HepG2 (cell line): Measurements from ENCODE around the gene SPTSSA. TPM values are rescaled to one million over a fixed set of nuclear protein-coding genes. Genes with fewer than 3 reads are reported as not detected.
A peak's percentile ranks its signal among the peaks of the same experiment; 100 is the strongest.

ENCODE experiments used
- ATAC-seq: fragments of 200-7000 bp; cut with Tn5 transposase; 3 replicates; pipeline ENCODE4 v1.9.1; 2020; ENCODE audit warnings: mild to moderate bottlenecking, moderate library complexity
- BruUV-seq: library from RNA; stranded (reverse); fragments of 400-500 nt; replicated peaks from 2 replicates; lab custom pipeline; 2021; lab: Mats Ljungman, UMichigan
- CTCF ChIA-PET: fragments of 300-600 bp; formaldehyde crosslinking; extraction: SDS; loops from one replicate; lab custom pipeline; 2021; ENCODE audit warnings: low total read pairs, inconsistent platforms, low intra/inter-chr PET ratio; lab: Yijun Ruan, JAX
- POLR2A ChIA-PET: fragments of 350-600 bp; sonication (Branson Sonifier 250); formaldehyde crosslinking; loops from one replicate; lab custom pipeline; 2020; ENCODE audit warnings: antibody characterized with exemption, inconsistent platforms; lab: Yijun Ruan, JAX
- DNase-seq: peaks from one replicate; pipeline ENCODE4 v3.0.0-alpha.2; 2015; ENCODE audit warnings: low spot score
- FAIRE-seq: peaks from 3 replicates; lab custom pipeline; 2011; peaks lifted over from hg19 to GRCh38; lab: Jason Lieb, UNC
- H2AFZ ChIP-seq: one replicate; pipeline ENCODE4 v1.6.1; 2011; ENCODE audit warnings: low read length, inconsistent platforms
- H3K27ac ChIP-seq: fragments of 300-600 bp; 3 replicates; pipeline ENCODE4 v1.8.0; 2011; ENCODE audit warnings: mixed run types, mild to moderate bottlenecking, mixed read lengths, low read length, inconsistent platforms; ENCODE audit not compliant: insufficient read depth; ENCODE audit errors: extremely low read length
- H3K27me3 ChIP-seq, 2 experiments: fragments of 200-600 bp in 1 of 2; 2 replicates in 1 of 2; 3 replicates in 1 of 2; pipeline versions ENCODE4 v1.6.0 to v1.8.0; 2011; ENCODE audit warnings: low read length in 2 of 2, mild to moderate bottlenecking in 2 of 2, moderate library complexity in 2 of 2, inconsistent platforms in 1 of 2; ENCODE audit not compliant: insufficient read depth in 2 of 2, control insufficient read depth in 1 of 2
- H3K36me3 ChIP-seq, 2 experiments: fragments of 200-600 bp in 1 of 2; replicated peaks in 1 of 2; 2 replicates in 1 of 2; 3 replicates in 1 of 2; pipeline versions ENCODE4 v1.5.1 to v1.8.0; 2011; ENCODE audit warnings: low read length in 2 of 2, inconsistent platforms in 1 of 2; ENCODE audit not compliant: insufficient read depth in 2 of 2, control insufficient read depth in 1 of 2
- H3K4me1 ChIP-seq: 2 replicates; pipeline ENCODE4 v1.5.1; 2012; ENCODE audit warnings: low read length, inconsistent platforms; ENCODE audit not compliant: insufficient read depth
- H3K4me2 ChIP-seq: 2 replicates; pipeline ENCODE4 v1.6.0; 2011; ENCODE audit warnings: low read depth, low read length, inconsistent platforms
- H3K4me3 ChIP-seq, 3 experiments: fragments of 200-600 bp in 1 of 3; sonication (generic), shearing (Covaris generic) in 1 of 3; replicated peaks in 1 of 3; 2 replicates each; pipeline ENCODE4 v1.5.1; 2011 to 2016; ENCODE audit warnings: low read length in 3 of 3, inconsistent platforms in 2 of 3, low read depth in 2 of 3, mild to moderate bottlenecking in 2 of 3, control low read depth in 1 of 3, mixed read lengths in 1 of 3; ENCODE audit not compliant: insufficient read depth in 1 of 3
- H3K79me2 ChIP-seq: one replicate; pipeline ENCODE4 v1.6.1; 2011; ENCODE audit warnings: low read length, inconsistent platforms; ENCODE audit not compliant: insufficient read depth
- H3K9ac ChIP-seq: 2 replicates; pipeline ENCODE4 v1.6.0; 2011; ENCODE audit warnings: mild to moderate bottlenecking, low read depth, low read length, inconsistent platforms; ENCODE audit not compliant: insufficient read depth
- H3K9me3 ChIP-seq: 2 replicates; pipeline ENCODE4 v1.5.1; 2012; ENCODE audit warnings: mild to moderate bottlenecking, low read length
- H4K20me1 ChIP-seq: 2 replicates; pipeline ENCODE4 v1.6.0; 2011; ENCODE audit warnings: inconsistent platforms, mild to moderate bottlenecking, low read length, moderate library complexity; ENCODE audit not compliant: insufficient read depth
- EED ChIP-seq: sonication (generic); formaldehyde crosslinking; IDR thresholded peaks from 2 replicates; pipeline ENCODE4 v1.5.0; 2020; ENCODE audit warnings: mild to moderate bottlenecking, missing genetic modification reagents
- ELF1 ChIP-seq: sonication (generic); formaldehyde crosslinking; IDR thresholded peaks from 2 replicates; pipeline ENCODE4 v1.4.0; 2020; ENCODE audit warnings: missing genetic modification reagents
- ZMYM4 ChIP-seq: sonication (generic); formaldehyde crosslinking; IDR thresholded peaks from 2 replicates; pipeline ENCODE4 v1.8.1; 2023; ENCODE audit warnings: mild to moderate bottlenecking, missing genetic modification reagents
- ZNF329 ChIP-seq: sonication (generic); formaldehyde crosslinking; IDR thresholded peaks from 2 replicates; pipeline ENCODE4 v1.9.0; 2021; ENCODE audit warnings: low read depth, mild to moderate bottlenecking, missing genetic modification reagents
- ZNF670 ChIP-seq: sonication (generic); formaldehyde crosslinking; IDR thresholded peaks from 2 replicates; pipeline ENCODE4 v1.8.0; 2022; ENCODE audit warnings: mild to moderate bottlenecking, missing genetic modification reagents, borderline replicate concordance
- ZNF816 ChIP-seq: sonication (generic); formaldehyde crosslinking; IDR thresholded peaks from 2 replicates; pipeline ENCODE4 v1.8.0; 2022; ENCODE audit warnings: missing genetic modification reagents, mild to moderate bottlenecking, borderline replicate concordance
- WGBS: methylation state at CpG from one replicate; pipeline ENCODE4 v1.1.6; 2017; ENCODE audit warnings: low lambda C conversion rate; 5-methylcytosine and 5-hydroxymethylcytosine counted together
- in situ Hi-C: cut with HindIII; loops from 2 replicates; pipeline ENCODE4 v1.10.0; 2017; ENCODE audit warnings: low pct_unique_long_range_greater_than_20kb; ENCODE audit not compliant: extremely low pct_ligation_motif_present
- intact Hi-C: fragments of 100-400 bp; cut with micrococcal nuclease; formaldehyde crosslinking; loops from one replicate; pipeline ENCODE4 v1.10.0; 2022; ENCODE audit not compliant: unreplicated experiment
- polyA plus RNA-seq, 8 experiments: library from polyadenylated mRNA; depleted of rRNA in 3 of 8; stranded (reverse) in 7 of 8; unstranded in 1 of 8; fragments of >200 nt; fragmentation: Illumina TruSeq in 4 of 8; extraction: Trizol in 4 of 8; gene quantifications; 2 replicates each; pipeline versions ENCODE4 v1.2.1 to v1.2.3, GENCODE V29; 2011 to 2016; ENCODE audit warnings: low read depth in 4 of 8, missing spikeins in 1 of 8, mixed read lengths in 1 of 8; ENCODE audit not compliant: insufficient read depth in 1 of 8
- total RNA-seq, 5 experiments: library from RNA; depleted of rRNA; stranded (reverse); fragments of >200 nt; fragmentation: Illumina TruSeq; extraction: Trizol; gene quantifications; 2 replicates each; pipeline ENCODE4 v1.2.3, GENCODE V29; 2016; ENCODE audit warnings: low read depth in 1 of 5
- TF ChIP-seq, protein P1 (sequence below): sonication (generic); formaldehyde crosslinking; IDR thresholded peaks from 2 replicates; pipeline ENCODE4 v1.5.0; 2020; ENCODE audit warnings: mild to moderate bottlenecking, missing genetic modification reagents, borderline replicate concordance
- TF ChIP-seq, protein P2 (sequence below): conservative IDR thresholded peaks from 2 replicates; pipeline ENCODE4 v1.6.1; 2018; ENCODE audit warnings: missing genetic modification reagents

The SPTSSA gene
- total and polyA plus RNA-seq, 2 of the 13 experiments (the other 11 are each of a cell fraction or from before 2014, with no cell fraction given) = 19.1 to 86.1 TPM

DNA sequence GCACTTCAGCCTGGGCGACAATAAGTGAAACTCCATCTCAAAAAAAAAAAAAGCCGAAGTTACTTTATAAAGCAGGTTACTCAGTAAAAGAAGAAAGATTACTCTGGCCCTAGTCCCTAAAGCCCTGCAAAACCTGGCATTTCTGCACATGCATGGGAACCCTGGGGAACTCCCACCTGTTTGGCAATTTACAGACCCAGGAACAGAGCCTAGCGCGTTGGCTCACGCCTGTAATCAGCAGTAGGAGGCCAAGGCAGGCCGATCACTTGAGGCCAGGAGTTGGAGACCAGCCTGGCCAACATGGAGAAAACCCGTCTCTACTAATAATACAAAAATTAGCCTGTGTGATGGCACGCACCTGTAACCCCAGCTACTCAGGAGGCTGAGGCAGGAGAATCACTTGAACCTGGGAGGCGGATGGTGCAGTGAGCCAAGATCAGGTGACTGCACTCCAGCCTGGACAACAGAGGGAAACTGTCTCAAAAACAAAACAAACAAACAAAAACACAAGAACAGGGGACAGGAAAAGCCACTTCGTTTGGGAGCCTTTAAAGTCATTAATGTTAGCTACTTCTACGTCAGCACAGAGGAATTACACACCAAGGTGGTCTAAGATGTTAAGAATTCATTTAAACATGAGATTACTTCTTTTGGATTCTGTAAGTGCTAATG, 34.1 kb upstream of the SPTSSA start:
- ChIA-PET POLR2A (interaction anchor here (0.7 to 4.9 kb wide), 12 partner anchors 10 to 164 kb away, joined by 3 to 71 read pairs (median 8); partner anchors contain the start of genes EAPP and SPTSSA), CTCF (interaction anchor here (5.3 kb wide), 1 partner anchor 164 kb away, joined by 149 read pairs; no protein-coding TSS in a partner anchor)
- Histone ChIP-seq H4K20me1 (no peaks in the 10 kb centered on the region), H3K9ac (peak overlapping the region; percentile 85; the same call in 1 of the 2 replicates), H3K27ac (peak overlapping the region; percentile 86), H3K9me3 (no peaks in the 10 kb centered on the region), H3K27me3 (no peaks in the 10 kb centered on the region), H3K79me2 (no peaks in the 10 kb centered on the region), H3K4me3 (no peak overlapping the region), H3K36me3 (no peaks in the 10 kb centered on the region), H3K4me1 (peaks cover 76% of the 10 kb centered on the region), H2AFZ (no peak overlapping the region), H3K4me2 (0 out of 2 replicates have a peak overlapping the region, but pooled peaks have one; percentile 76)
- DNase-seq = no peak
- ATAC-seq = no peak
- WGBS = 86% methylated on average over 11 of the region's 11 CpGs
- no peak for FAIRE-seq
- BruUV-seq = no TSS peak
- in situ Hi-C loops (loop anchor here (5.0 to 10.0 kb wide), 3 partner anchors 34 to 164 kb away; partner anchors contain the start of gene SPTSSA), intact Hi-C loops (loop anchor here (5.0 to 10.0 kb wide), 2 partner anchors 41 to 661 kb away; partner anchors contain the start of gene EAPP)
- TF ChIP-seq ZNF329 (CRISPR knock-in tag) = 0 out of 2 replicates have a peak, but pooled peaks have one; percentile 2
- TF ChIP-seq ELF1 (CRISPR knock-in tag) = no peak
- TF ChIP-seq ZNF670 (CRISPR knock-in tag) = peak; percentile 49; the same call in 1 of the 2 replicates
- TF ChIP-seq ZNF816 = peak; percentile 54; the same call in 1 of the 2 replicates
- TF ChIP-seq, protein P1, sequence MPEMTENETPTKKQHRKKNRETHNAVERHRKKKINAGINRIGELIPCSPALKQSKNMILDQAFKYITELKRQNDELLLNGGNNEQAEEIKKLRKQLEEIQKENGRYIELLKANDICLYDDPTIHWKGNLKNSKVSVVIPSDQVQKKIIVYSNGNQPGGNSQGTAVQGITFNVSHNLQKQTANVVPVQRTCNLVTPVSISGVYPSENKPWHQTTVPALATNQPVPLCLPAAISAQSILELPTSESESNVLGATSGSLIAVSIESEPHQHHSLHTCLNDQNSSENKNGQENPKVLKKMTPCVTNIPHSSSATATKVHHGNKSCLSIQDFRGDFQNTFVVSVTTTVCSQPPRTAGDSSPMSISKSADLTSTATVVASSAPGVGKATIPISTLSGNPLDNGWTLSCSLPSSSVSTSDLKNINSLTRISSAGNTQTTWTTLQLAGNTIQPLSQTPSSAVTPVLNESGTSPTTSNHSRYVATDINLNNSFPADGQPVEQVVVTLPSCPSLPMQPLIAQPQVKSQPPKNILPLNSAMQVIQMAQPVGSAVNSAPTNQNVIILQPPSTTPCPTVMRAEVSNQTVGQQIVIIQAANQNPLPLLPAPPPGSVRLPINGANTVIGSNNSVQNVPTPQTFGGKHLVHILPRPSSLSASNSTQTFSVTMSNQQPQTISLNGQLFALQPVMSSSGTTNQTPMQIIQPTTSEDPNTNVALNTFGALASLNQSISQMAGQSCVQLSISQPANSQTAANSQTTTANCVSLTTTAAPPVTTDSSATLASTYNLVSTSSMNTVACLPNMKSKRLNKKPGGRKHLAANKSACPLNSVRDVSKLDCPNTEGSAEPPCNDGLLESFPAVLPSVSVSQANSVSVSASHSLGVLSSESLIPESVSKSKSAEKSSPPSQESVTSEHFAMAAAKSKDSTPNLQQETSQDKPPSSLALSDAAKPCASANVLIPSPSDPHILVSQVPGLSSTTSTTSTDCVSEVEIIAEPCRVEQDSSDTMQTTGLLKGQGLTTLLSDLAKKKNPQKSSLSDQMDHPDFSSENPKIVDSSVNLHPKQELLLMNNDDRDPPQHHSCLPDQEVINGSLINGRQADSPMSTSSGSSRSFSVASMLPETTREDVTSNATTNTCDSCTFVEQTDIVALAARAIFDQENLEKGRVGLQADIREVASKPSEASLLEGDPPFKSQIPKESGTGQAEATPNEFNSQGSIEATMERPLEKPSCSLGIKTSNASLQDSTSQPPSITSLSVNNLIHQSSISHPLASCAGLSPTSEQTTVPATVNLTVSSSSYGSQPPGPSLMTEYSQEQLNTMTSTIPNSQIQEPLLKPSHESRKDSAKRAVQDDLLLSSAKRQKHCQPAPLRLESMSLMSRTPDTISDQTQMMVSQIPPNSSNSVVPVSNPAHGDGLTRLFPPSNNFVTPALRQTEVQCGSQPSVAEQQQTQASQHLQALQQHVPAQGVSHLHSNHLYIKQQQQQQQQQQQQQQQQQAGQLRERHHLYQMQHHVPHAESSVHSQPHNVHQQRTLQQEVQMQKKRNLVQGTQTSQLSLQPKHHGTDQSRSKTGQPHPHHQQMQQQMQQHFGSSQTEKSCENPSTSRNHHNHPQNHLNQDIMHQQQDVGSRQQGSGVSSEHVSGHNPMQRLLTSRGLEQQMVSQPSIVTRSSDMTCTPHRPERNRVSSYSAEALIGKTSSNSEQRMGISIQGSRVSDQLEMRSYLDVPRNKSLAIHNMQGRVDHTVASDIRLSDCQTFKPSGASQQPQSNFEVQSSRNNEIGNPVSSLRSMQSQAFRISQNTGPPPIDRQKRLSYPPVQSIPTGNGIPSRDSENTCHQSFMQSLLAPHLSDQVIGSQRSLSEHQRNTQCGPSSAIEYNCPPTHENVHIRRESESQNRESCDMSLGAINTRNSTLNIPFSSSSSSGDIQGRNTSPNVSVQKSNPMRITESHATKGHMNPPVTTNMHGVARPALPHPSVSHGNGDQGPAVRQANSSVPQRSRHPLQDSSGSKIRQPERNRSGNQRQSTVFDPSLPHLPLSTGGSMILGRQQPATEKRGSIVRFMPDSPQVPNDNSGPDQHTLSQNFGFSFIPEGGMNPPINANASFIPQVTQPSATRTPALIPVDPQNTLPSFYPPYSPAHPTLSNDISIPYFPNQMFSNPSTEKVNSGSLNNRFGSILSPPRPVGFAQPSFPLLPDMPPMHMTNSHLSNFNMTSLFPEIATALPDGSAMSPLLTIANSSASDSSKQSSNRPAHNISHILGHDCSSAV (CRISPR knock-in tag) = no peak
- TF ChIP-seq, protein P2, sequence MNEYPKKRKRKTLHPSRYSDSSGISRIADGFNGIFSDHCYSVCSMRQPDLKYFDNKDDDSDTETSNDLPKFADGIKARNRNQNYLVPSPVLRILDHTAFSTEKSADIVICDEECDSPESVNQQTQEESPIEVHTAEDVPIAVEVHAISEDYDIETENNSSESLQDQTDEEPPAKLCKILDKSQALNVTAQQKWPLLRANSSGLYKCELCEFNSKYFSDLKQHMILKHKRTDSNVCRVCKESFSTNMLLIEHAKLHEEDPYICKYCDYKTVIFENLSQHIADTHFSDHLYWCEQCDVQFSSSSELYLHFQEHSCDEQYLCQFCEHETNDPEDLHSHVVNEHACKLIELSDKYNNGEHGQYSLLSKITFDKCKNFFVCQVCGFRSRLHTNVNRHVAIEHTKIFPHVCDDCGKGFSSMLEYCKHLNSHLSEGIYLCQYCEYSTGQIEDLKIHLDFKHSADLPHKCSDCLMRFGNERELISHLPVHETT (CRISPR knock-in tag) = 0 out of 2 replicates have a peak, but pooled peaks have one; percentile 33
- TF ChIP-seq EED = 0 out of 2 replicates have a peak, but pooled peaks have one; percentile 45
- TF ChIP-seq ZMYM4 = no peak
